HFFc6 (cell line): ENCODE data around the gene COG5. TPM values are rescaled to one million over a fixed set of nuclear protein-coding genes. Genes with fewer than 3 reads are reported as not detected.

Experiments
- DNase-seq: peaks from one replicate; pipeline ENCODE4 v3.0.0-alpha.2; 2018
- H3K27ac Mint-ChIP-seq: 2 replicates; pipeline ENCODE4 v1.8.0; 2020; ENCODE audit warnings: mild to moderate bottlenecking, mixed read lengths
- H3K27me3 Mint-ChIP-seq: 2 replicates; pipeline ENCODE4 v1.8.0; 2021; ENCODE audit warnings: mild to moderate bottlenecking, moderate library complexity, mixed read lengths; ENCODE audit not compliant: insufficient read depth
- H3K36me3 Mint-ChIP-seq: 2 replicates; pipeline ENCODE4 v1.8.0; 2021; ENCODE audit warnings: low read depth, mixed read lengths
- H3K4me1 Mint-ChIP-seq: 2 replicates; pipeline ENCODE4 v1.8.0; 2020; ENCODE audit warnings: low read depth, mixed read lengths
- H3K4me3 Mint-ChIP-seq: 2 replicates; pipeline ENCODE4 v1.8.0; 2020; ENCODE audit warnings: mild to moderate bottlenecking, moderate library complexity, mixed read lengths
- H3K9me3 Mint-ChIP-seq: 2 replicates; pipeline ENCODE4 v1.8.0; 2020; ENCODE audit warnings: mild to moderate bottlenecking, mixed read lengths
- CTCF ChIP-seq: fragments of 200-600 bp; sonication (generic); IDR thresholded peaks from 2 replicates; pipeline ENCODE4 v1.5.0; 2021; ENCODE audit warnings: antibody characterized with exemption, mild to moderate bottlenecking
- total RNA-seq, 6 experiments: library from RNA; stranded (reverse); fragmentation: NEBNext Ultra II Directional; extraction: Animal tissue kit (Norgen Biotek cat#: 25700); gene quantifications; 2 replicates in 1 of 6; 3 replicates in 5 of 6; pipeline ENCODE4 v1.2.3, GENCODE V29; 2021

COG5 gene
- total RNA-seq, 6 experiments from 2014 or later, result 25.6 to 34.8 (median 31.6) TPM

- H3K27ac Mint-ChIP-seq, result peak overlapping the region; percentile 16; the same call in 1 of the 2 replicates
- DNase-seq, result no peak
- no peak overlapping the region for H3K4me3 Mint-ChIP-seq
- no peaks in the 10 kb centered on the region for H3K27me3 Mint-ChIP-seq
- H3K4me1 Mint-ChIP-seq, result peaks cover 28% of the 10 kb centered on the region
- no peaks in the 10 kb centered on the region for H3K9me3 Mint-ChIP-seq
- peaks cover 13% of the 10 kb centered on the region for H3K36me3 Mint-ChIP-seq
- no peak for TF ChIP-seq CTCF
Measured at GRCh38 chr7:107404740-107405537, 158.8 kb downstream of the COG5 start.

- DNase-seq, result no peak
- H3K27ac Mint-ChIP-seq, result no peak overlapping the region
- no peak overlapping the region for H3K4me3 Mint-ChIP-seq
- no peak for TF ChIP-seq CTCF
- no peaks in the 10 kb centered on the region for H3K9me3 Mint-ChIP-seq
- H3K36me3 Mint-ChIP-seq, result peaks cover 11% of the 10 kb centered on the region
- peaks cover 39% of the 10 kb centered on the region for H3K4me1 Mint-ChIP-seq
- no peaks in the 10 kb centered on the region for H3K27me3 Mint-ChIP-seq
Measured at GRCh38 chr7:107398161-107398560, 165.6 kb downstream of the COG5 start.

- Mint-ChIP-seq H3K27me3 (no peaks in the 10 kb centered on the region), H3K36me3 (peaks cover 11% of the 10 kb centered on the region), H3K27ac (no peak overlapping the region), H3K4me1 (peaks cover 49% of the 10 kb centered on the region), H3K4me3 (no peak overlapping the region), H3K9me3 (no peaks in the 10 kb centered on the region)
- no peak for TF ChIP-seq CTCF
- no peak for DNase-seq
Measured at GRCh38 chr7:107396990-107397389, 166.7 kb downstream of the COG5 start.

- H3K9me3 Mint-ChIP-seq, result no peaks in the 10 kb centered on the region
- no peak overlapping the region for H3K4me3 Mint-ChIP-seq
- no peaks in the 10 kb centered on the region for H3K27me3 Mint-ChIP-seq
- H3K4me1 Mint-ChIP-seq, result peaks cover 49% of the 10 kb centered on the region
- TF ChIP-seq CTCF, result no peak
- H3K36me3 Mint-ChIP-seq, result peaks cover 11% of the 10 kb centered on the region
- peak overlapping the region; percentile 60; the same call in 1 of the 2 replicates for H3K27ac Mint-ChIP-seq
- DNase-seq, result no peak
Measured at GRCh38 chr7:107396081-107396480, 167.6 kb downstream of the COG5 start.

GRCh38 chr7:107394831-107395230, 168.9 kb downstream of the COG5 start:
- Mint-ChIP-seq H3K27ac (peak overlapping the region; percentile 93), H3K4me1 (peaks cover 49% of the 10 kb centered on the region), H3K27me3 (no peaks in the 10 kb centered on the region), H3K9me3 (no peaks in the 10 kb centered on the region), H3K4me3 (peak overlapping the region; percentile 81), H3K36me3 (peaks cover 11% of the 10 kb centered on the region)
- peak; percentile 64 for DNase-seq
- TF ChIP-seq CTCF, result no peak
